Cerebellar cortex (tissue), 1 donor: ENCODE measurements around the gene SULT2A1.
A peak's percentile ranks its signal among the peaks of the same experiment; 100 is the strongest.
"Not testable (repeated sequence)": the region's sequence is repeated elsewhere in the genome, so short reads cannot be mapped to it uniquely, and the experiment has no call there.

ENCODE experiments used
- DNase-seq: peaks from one replicate; pipeline ENCODE4 v3.0.0-alpha.2; 2015; ENCODE audit warnings: low spot score

SULT2A1 gene

DNA sequence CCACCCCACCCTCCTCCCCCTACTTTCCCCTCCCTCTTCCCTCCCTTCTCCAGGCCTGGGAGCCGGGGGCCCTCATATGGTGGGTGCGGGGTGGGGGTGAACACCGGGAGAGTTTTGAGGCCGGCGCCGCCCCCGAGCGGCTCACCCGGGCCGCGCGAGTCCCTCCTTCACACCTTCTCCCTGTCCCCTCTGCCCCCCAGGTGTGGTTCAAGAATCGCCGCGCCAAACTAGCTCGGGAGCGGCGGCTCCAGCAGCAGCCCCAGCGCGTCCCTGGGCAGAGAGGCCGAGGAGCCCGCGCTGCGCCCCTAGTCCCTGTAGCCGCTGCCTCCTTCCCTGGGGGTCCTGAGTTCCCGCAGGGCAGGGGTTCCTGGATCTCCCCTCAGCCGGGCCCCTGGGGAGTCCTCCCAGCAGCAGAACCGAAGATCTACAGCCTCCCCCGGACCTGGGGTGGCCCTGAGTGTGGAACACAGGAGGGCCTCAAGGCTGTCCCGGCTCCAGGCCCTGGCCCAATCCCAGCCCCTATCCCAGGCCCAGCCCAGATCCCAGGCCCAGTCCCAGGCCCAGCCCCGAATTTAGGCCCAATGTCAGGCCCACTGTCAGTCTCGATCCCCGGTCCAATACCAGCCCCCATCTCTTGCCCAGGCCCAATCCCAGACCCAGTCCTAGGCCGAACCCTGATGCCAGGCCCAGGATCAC is 25.4 kb downstream of the SULT2A1 start:
- DNase-seq: no peak

DNA sequence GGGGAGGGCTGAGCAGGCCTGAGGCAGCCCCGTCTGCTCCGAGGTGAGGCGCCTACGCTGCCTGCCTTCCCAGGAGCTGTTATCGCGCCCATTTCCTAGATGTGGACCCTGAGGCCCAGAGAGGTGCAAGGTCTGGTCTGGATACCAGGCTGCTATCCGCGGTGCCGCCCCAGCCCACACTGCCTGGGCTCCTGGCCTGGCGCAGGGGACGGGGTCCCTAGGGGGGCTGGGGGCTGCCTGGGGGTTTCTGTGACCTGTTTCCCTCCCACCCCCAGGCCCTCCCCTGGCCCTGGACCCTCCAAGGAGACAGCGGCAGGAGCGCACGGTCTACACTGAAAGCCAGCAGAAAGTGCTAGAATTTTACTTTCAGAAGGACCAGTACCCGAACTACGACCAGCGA is 26.3 kb downstream of the SULT2A1 start:
- DNase-seq: not testable (repeated sequence)

DNA sequence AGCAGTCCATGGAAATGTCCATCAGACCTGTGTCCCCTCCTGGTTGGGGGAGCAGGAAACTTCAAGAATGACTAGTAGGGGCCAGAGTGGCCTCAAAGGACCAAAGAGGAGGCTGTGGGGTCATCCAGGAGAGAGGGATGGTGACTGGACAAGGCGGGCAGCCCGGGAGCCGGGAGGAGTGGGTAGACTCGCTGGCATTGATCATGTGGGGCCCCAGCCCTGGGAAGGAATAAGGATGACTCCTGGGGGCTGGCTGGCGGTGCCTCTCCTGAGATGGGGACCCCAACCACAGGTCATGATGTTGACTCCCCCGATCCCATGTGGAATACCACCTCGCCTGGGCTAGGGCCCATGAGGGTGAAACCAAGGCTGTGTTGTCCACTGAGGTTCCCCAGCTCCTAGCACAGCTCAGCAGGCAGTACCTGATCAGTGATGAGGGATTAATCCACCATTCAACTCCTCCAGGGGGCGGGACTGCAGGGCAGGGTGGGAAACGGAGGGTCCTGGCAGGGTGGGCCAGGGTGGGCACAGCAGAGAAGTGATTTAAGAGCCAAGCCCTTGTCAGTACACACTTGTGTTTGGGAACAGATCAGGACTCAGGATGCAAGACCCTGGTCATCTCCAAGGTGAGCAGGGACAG is 27.3 kb downstream of the SULT2A1 start, which contains the start of gene TPRX2:
Gene TPRX2, plus strand, starts transcription at position 590 of the 640 bp plus-strand sequence. Its CDS starts 12 bp downstream, at position 602.
- not testable (repeated sequence) for DNase-seq

- not testable (repeated sequence) for DNase-seq
Observed at GRCh38 chr19:47858231-47858630, 27.9 kb downstream of the SULT2A1 start.

DNA sequence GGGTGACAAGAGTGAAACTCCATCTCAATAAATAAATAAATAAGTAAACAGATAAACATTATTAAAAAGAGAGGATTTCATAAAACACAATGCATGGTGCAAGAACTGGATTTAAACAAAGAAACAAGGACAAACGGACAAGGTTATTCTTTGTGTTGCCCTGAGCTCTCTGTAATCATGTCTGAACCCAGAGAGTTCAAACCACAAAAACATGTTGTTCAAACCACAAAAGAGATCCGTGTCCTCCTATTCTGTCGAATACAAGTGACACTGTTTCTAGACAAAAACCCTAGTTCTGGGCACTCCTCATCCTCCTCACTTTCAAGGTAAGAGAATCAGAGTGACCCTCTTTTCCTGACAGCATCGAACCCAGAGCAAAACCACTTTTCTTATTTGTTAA is 31.7 kb downstream of the SULT2A1 start:
- no peak for DNase-seq

DNA sequence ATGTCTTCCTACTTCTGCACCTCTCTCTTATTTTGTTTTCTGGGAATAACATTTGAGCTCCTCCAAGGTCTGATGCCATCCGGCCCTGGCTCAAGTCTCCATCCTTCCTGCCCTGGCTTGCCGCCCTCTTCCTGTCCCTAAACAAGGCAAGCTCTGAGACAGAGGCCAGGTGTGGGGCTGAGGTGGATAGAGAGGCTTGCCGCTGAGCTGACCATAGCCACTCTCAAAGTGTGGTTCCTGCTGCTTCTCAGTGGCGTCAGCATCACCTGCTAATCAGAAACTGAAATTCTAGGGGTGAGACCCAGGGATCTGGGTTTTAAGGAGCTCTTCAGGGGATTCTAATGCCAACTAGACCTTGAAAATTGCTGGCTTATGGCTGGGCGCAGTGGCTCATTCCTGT is 33.1 kb downstream of the SULT2A1 start:
- no peak for DNase-seq

DNA sequence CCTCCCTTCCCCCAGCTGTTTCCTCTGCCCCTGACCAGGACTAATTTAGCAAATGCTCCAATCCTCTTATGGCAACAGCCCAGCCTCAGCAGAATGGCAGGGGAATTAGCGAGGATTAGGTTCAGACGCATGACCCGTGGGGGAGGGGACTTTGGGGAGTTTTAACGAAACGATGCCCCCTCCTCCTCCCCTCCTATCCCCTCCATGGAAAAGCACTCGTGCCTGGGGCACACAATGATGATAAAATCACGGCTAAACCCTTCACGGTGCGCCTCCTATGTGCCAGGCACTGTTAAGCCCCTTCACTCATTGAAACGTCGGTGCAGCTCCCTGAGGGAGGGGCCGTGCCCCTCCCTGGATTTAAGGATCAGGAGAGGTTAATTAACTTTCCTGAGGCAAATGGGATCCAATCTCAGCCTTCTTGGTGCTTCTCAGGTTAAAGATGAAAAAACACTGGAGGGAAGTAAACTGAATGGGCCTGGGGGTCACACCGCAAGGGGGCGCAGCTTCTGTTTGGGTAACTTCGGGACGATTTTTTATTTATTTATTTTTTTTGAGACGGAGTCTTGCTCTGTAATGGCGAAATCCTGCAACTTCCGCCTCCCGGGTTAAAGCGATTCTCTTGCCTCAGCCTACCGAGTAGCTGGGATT is 37.2 kb downstream of the SULT2A1 start:
- DNase-seq: peak; percentile 50

DNA sequence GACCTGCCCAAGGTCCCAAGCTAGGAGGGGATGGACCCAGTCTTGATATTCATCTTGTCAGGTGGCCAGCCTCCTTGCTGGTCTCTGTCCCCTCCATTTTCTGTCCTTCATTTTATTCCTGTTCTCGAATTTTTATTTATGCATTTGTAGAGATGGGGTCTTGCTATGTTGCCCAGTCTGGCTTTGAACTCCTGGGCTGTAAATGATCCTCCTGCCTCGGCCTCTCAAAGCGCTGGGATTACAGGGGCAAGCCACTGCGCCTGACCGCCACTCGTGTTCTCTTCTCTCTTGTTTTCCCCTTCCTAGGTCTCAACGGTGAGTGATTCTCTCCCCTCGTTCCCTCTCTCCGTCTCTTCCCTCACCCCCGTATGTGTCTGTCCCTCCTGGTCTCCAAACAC is 37.7 kb downstream of the SULT2A1 start:
- DNase-seq: no peak

- DNase-seq: no peak
Observed at GRCh38 chr19:47842941-47843340, 43.2 kb downstream of the SULT2A1 start.

- no peak for DNase-seq
Observed at GRCh38 chr19:47839913-47840312, 46.2 kb downstream of the SULT2A1 start.

GRCh38 chr19:47839411-47839810 is 46.7 kb downstream of the SULT2A1 start:
- no peak for DNase-seq

DNA sequence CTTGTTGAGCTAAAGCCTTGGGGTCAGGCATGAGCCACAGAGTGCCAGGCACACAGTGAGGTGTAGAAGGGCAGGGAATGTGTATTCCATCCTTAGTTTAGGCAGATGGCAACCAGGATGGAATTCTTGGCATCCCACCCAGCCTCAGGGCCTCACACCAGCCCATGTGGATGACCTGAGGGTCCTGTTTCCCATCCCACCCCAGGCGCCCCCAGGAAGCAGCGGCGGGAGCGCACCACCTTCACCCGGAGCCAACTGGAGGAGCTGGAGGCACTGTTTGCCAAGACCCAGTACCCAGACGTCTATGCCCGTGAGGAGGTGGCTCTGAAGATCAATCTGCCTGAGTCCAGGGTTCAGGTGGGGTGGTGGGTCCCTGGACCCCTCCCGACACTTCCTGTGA is 50.1 kb downstream of the SULT2A1 start:
- DNase-seq: no peak

- no peak for DNase-seq
Observed at GRCh38 chr19:47832723-47833122, 53.4 kb downstream of the SULT2A1 start.

DNA sequence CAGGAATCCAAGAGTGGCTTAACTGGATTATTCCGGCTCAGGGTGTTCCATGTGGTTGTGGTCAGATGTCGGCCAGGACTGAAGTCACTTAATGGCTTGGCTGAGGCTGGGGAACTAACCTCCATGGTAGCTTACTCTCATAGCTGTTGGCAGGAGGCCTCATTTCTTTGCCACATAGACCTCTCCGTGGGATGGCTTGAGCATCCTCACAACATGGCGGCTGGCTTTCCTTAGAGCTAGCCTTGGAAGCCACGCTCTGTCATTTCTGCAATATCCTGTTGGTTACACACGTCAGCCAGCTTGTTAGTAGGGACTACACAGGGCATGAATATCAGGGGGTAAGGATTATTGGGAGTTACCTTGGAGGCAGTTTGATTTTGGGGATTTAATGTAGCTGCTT is 59.3 kb downstream of the SULT2A1 start:
- no peak for DNase-seq

- DNase-seq: no peak
Observed at GRCh38 chr19:47824396-47824795, 61.7 kb downstream of the SULT2A1 start.

DNA sequence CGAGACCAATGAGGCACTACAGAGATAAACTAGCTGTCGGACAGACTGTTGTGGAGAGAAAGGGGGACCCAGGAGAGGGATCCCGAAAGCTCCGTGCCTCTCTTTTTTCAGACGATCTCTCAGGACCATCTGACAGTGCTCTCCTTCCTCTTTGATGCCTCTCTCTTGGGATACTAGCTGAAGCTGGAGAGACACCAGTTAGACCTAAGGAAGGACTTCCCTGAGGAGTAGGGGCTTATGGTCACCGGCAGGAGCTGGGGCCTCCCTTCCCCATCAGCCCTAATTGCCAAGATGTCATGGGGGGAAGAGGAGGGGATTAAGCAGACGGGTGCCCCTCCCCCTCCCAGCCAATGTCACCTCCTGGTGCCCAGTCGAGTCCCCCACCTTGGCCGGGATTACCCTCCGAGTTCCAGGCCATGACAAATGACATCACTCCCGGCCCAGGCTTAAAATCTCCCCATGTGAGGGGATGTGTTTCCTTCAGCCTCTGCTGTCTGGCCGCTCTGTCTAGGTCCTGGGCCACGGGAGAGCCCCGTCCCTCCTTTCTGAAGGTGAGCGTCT is 64.6 kb downstream of the SULT2A1 start, which contains the start of gene CRX:
Gene CRX, plus strand, starts transcription at position 478 of the 561 bp plus-strand sequence. CDS start 12,507 bp downstream, outside the sequence.
- no peak for DNase-seq
